ENCODE results near the gene OR6N1.

Gene OR6N1

DNA sequence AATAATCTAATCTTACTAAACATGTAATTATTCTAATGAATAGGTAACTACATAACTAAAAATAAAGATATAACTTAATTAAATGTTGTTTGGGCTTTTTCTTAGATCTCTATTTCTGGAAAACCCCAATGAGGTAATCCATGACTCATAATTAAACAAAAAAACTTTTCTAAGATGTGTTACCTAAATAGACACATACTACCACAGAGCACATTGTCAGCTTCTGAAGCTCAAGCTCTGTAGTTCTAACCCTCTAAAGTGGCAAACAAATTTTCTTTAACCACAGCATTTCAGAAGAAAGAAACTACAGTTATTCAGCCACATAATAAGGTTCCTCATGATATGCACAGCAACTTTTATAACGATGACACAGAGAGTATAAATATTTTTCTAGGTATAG, 55.7 kb downstream of the OR6N1 start:
- Mint-ChIP-seq H3K4me1 (ENCODE audit: low read depth) (no peaks in the 10 kb centered on the region), H3K27me3 (peaks cover 25% of the 10 kb centered on the region), H3K9me3 (ENCODE audit: low read depth) (no peaks in the 10 kb centered on the region), H3K36me3 (no peaks in the 10 kb centered on the region), H3K27ac (peak overlapping the region; percentile 2), H3K4me3 (no peak overlapping the region)

GRCh38 chr1:158714754-158715153, 57.2 kb downstream of the OR6N1 start:
- Mint-ChIP-seq H3K27me3 (peaks cover 18% of the 10 kb centered on the region), H3K4me3 (no peak overlapping the region)

More at GRCh38 chr1:158714754-158715153, 57.2 kb downstream of the OR6N1 start:
- no peak overlapping the region for H3K27ac Mint-ChIP-seq
- H3K36me3 Mint-ChIP-seq: no peaks in the 10 kb centered on the region
- no peaks in the 10 kb centered on the region for H3K4me1 Mint-ChIP-seq (ENCODE audit: low read depth)
- H3K9me3 Mint-ChIP-seq (ENCODE audit: low read depth): no peaks in the 10 kb centered on the region
